Measurements from ENCODE around the gene GLI2.

Gene GLI2

DNA sequence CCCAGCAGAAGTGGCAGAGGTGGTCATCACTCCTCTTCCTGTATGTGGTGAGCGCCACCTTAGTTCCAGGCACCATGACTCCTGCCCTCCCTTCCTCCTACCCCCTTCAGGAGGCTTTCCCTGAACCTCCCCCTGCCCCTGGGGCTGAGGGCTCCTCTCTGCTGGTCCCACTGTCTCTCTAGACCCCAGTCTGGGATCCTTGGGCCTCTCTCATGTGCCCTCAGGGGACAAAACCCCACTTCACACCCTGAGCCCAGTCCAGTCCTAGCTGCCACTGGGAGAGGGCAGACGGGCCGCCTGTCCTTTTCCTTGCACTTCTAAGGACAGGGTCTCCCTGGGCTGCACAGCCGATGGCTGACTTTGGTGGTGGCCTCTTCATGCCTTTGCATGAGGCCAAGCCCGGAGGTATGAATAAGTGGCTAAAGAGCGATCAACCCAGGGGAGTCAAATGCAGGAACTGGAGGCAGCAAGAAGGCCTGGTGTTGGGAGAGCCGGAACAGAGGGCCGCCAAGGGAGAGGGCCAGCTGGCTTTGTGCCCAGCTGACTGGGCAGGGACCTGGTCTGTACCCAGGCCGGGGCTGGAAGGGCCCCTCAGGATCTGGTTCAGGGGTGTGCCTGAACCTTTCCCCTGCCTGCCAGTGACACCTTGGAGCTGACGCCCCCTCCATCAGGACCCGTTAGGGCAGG is 29.5 kb downstream of the GLI2 start:
- TF ChIP-seq TEAD4 (IDR thresholded peaks at IDR 0.05) (no peak), TCF12 (IDR thresholded peaks at IDR 0.05; ENCODE audit: low read depth) (no peak), YY1 (IDR thresholded peaks at IDR 0.05; ENCODE audit: low read depth) (no peak), CREB1 (IDR thresholded peaks at IDR 0.05; ENCODE audit: low read depth) (no peak), CEBPB (IDR thresholded peaks at IDR 0.05) (no peak), EGR1 (IDR thresholded peaks at IDR 0.05) (no peak), EP300 (IDR thresholded peaks at IDR 0.05; ENCODE audit: borderline replicate concordance) (no peak), ZBTB7A (IDR thresholded peaks at IDR 0.05; ENCODE audit: low read depth) (no peak), FOXM1 (IDR thresholded peaks at IDR 0.05; ENCODE audit: borderline replicate concordance, low read depth) (no peak), NFIC (IDR thresholded peaks at IDR 0.05) (no peak)
- TF ChIP-seq, protein P1, sequence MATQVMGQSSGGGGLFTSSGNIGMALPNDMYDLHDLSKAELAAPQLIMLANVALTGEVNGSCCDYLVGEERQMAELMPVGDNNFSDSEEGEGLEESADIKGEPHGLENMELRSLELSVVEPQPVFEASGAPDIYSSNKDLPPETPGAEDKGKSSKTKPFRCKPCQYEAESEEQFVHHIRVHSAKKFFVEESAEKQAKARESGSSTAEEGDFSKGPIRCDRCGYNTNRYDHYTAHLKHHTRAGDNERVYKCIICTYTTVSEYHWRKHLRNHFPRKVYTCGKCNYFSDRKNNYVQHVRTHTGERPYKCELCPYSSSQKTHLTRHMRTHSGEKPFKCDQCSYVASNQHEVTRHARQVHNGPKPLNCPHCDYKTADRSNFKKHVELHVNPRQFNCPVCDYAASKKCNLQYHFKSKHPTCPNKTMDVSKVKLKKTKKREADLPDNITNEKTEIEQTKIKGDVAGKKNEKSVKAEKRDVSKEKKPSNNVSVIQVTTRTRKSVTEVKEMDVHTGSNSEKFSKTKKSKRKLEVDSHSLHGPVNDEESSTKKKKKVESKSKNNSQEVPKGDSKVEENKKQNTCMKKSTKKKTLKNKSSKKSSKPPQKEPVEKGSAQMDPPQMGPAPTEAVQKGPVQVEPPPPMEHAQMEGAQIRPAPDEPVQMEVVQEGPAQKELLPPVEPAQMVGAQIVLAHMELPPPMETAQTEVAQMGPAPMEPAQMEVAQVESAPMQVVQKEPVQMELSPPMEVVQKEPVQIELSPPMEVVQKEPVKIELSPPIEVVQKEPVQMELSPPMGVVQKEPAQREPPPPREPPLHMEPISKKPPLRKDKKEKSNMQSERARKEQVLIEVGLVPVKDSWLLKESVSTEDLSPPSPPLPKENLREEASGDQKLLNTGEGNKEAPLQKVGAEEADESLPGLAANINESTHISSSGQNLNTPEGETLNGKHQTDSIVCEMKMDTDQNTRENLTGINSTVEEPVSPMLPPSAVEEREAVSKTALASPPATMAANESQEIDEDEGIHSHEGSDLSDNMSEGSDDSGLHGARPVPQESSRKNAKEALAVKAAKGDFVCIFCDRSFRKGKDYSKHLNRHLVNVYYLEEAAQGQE (IDR thresholded peaks at IDR 0.05; ENCODE audit: low read depth): no peak
- TF ChIP-seq, protein P2, sequence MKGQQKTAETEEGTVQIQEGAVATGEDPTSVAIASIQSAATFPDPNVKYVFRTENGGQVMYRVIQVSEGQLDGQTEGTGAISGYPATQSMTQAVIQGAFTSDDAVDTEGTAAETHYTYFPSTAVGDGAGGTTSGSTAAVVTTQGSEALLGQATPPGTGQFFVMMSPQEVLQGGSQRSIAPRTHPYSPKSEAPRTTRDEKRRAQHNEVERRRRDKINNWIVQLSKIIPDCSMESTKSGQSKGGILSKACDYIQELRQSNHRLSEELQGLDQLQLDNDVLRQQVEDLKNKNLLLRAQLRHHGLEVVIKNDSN (IDR thresholded peaks at IDR 0.05): no peak

DNA sequence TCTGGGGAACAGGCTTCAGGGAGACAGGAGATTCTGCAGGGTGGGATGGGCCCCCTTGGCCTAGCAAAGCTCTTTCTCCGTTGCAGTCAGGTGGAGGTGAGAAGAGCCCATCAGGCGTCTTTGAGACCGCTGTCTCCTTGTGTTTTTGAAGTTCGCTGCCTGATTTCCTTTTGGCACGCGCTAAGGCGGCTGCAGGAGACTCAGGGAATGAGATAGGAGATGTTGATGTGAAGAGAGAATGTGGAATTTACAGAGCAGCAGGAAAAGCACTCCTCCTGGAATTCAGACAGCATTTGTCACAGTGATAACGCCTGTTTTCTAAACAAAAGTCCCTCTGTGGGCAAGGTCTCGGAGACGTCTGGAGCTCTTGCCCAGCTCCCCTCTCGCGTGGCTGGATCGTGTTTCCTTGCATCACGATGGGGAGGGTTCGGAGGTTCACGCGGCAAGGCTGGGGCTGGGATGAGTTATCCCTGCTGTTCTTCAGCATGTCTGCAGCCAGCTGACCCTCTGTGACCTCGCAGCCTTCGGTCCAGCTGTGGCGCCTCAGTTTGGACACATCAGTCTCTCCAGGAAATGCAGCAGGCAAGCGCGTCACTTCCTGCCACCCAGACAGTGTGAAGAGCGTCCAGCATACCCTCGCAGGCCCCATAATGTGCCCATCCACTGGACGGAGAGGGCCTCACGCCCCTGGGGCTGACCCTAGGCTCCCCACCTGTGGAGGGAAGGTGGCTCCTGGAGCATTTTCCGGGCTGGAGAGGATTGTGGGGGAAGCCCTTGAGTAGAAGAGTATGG is 30.2 kb downstream of the GLI2 start:
- TF ChIP-seq NFIC (IDR thresholded peaks at IDR 0.05): no peak
- TF ChIP-seq, protein P2 (IDR thresholded peaks at IDR 0.05): no peak
- TF ChIP-seq TCF12 (IDR thresholded peaks at IDR 0.05; ENCODE audit: low read depth): no peak
- TF ChIP-seq FOXM1 (IDR thresholded peaks at IDR 0.05; ENCODE audit: borderline replicate concordance, low read depth): no peak
- no peak for TF ChIP-seq RAD21 (IDR thresholded peaks at IDR 0.05; ENCODE audit: low read depth)
- TF ChIP-seq TAF1 (IDR thresholded peaks at IDR 0.05; ENCODE audit: low read depth): no peak
- TF ChIP-seq, protein P1 (IDR thresholded peaks at IDR 0.05; ENCODE audit: low read depth): no peak
- TF ChIP-seq YY1 (IDR thresholded peaks at IDR 0.05; ENCODE audit: low read depth): no peak
- TF ChIP-seq, protein P3, sequence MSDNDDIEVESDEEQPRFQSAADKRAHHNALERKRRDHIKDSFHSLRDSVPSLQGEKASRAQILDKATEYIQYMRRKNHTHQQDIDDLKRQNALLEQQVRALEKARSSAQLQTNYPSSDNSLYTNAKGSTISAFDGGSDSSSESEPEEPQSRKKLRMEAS (IDR thresholded peaks at IDR 0.05): no peak
- TF ChIP-seq CREB1 (IDR thresholded peaks at IDR 0.05; ENCODE audit: low read depth): no peak
- TF ChIP-seq EGR1 (IDR thresholded peaks at IDR 0.05): no peak
- no peak for TF ChIP-seq ZBTB7A (IDR thresholded peaks at IDR 0.05; ENCODE audit: low read depth)
- no peak for TF ChIP-seq TEAD4 (IDR thresholded peaks at IDR 0.05)

DNA sequence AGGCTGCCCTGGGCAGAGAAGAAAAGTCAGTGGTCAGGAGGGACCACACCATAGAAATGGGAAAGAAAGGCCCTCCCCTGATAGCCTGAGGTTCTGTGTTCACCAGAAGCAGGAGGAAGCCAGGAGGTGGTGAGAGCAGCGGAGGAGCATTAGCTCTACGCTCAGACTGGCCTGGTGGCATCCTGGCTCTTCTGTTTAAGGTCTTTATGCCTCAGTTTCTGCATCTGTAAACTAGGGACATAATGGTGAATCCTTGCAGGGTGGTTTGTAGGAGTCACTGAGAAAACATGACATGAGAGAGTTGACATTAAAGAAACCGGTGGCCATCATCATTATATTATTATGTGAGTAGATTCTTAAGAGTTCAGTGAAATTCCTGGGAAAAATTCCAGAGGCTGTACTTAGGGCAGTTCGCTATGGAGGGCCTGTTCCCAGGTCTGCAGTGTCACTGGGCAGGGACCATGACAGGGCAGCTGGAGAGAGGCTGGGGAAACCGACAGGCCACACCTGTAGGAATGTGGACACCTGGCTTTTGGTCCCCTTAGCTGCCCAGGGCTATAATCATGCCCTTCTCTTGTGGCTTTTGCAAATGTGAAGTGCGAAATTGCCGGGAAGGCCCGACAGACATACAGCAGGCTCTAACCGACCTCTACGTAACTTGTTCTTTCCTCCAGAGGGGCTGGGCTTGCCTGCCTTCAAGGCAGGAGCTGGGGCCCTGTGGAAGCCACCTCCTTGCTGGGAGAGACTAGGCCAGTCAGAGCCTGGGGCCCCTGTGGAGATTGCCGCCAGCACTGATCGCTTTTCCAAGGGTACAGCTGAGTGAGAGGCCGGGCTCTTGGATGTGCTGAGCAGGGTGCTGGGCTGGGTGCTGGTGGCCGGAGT is 31.0 kb downstream of the GLI2 start:
- TF ChIP-seq FOXM1 (IDR thresholded peaks at IDR 0.05; ENCODE audit: borderline replicate concordance, low read depth): no peak
- TF ChIP-seq TEAD4 (IDR thresholded peaks at IDR 0.05): no peak
- TF ChIP-seq NFIC (IDR thresholded peaks at IDR 0.05): no peak
- TF ChIP-seq, protein P1 (IDR thresholded peaks at IDR 0.05; ENCODE audit: low read depth): no peak
